ENCODE data around the gene BCAS1. TPM values are rescaled to one million over a fixed set of nuclear protein-coding genes. Genes with fewer than 3 reads are reported as not detected.

The BCAS1 gene
- total and polyA plus RNA-seq, 10 of the 15 experiments (the other 5 are each of a cell fraction or from before 2014, with no cell fraction given) = 0.21 to 1.4 (median 0.55) TPM

DNA sequence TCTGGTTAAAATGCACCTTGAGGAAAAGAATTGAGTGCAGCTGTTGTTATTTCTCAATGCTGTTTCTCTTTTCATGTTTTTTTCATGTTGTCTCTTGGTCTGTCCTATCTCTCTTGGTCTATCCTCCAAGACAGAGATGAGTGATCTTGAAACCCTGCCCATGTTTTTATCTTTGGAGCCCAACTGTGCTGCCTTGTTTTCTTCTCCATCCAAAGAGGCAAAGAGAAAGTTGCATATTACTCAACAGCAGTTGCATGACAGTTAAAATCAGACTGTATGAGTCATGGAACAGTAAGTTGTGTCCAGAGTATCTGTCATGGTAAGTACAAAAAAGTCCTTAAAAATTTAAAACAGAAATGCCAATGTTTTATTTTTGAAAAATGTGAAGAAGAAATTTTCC, 26.2 kb downstream of the BCAS1 start (continued):
- peak; percentile 29 to 38; a peak in 2 of 4 replicates for TF ChIP-seq IKZF2 (IDR thresholded peaks at IDR 0.05)
- TF ChIP-seq, protein P1, sequence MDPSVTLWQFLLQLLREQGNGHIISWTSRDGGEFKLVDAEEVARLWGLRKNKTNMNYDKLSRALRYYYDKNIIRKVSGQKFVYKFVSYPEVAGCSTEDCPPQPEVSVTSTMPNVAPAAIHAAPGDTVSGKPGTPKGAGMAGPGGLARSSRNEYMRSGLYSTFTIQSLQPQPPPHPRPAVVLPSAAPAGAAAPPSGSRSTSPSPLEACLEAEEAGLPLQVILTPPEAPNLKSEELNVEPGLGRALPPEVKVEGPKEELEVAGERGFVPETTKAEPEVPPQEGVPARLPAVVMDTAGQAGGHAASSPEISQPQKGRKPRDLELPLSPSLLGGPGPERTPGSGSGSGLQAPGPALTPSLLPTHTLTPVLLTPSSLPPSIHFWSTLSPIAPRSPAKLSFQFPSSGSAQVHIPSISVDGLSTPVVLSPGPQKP (IDR thresholded peaks at IDR 0.05; ENCODE audit: low read depth, low read length) = no peak

DNA sequence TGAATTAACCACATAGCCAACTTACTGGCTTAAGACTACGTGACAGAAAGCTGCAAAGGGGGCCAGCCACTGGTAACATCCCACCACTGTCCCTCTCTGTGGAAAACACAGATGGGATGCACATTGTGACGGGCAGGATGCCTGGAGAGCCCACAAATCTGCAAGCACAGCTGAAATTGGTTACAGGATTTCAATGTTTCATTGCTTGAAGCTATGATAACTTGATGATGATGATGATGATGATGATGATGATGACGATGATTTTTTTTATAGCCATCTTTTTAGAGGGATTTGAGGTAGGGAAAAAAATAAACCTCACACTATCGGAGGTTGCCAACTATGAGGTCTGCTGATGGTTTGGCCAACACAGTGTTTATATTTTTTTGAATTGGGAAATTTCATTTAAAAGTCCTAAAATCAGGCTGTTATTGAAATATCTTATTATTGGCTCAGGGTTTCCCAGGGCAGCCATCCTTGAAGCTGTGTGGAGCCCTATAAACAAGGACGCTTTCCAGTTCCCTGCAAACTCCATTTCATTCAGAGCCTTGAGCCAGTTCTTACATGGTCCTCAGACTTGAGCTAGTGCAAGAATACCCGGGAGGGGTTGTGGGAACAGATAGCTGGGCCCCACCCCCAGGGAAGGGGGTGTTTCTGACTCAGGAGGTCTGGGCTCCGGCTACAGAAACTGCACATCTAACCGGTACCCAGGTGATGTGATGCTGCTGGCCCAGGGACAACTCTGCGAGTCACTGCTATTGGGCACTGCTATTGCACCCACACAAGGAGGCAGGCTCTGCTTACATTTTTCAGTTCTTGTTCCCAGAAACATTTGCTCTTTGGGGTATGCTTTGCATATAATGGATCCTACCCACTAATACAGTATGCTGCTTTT, 27.1 kb downstream of the BCAS1 start:
- WGBS (ENCODE audit: insufficient coverage, insufficient replicate concordance, low lambda C conversion rate, missing lambda C conversion rate) = 58% methylated on average over 9 of the region's 9 CpGs
- TF ChIP-seq ZNF384 (IDR thresholded peaks at IDR 0.05; ENCODE audit: borderline replicate concordance, low read depth, low read length) = no peak
- no peak for TF ChIP-seq ASH2L (IDR thresholded peaks at IDR 0.05; ENCODE audit: borderline replicate concordance, low read depth)
- no peak for TF ChIP-seq ZBED1 (IDR thresholded peaks at IDR 0.05; ENCODE audit: borderline replicate concordance)
- TF ChIP-seq, protein P2, sequence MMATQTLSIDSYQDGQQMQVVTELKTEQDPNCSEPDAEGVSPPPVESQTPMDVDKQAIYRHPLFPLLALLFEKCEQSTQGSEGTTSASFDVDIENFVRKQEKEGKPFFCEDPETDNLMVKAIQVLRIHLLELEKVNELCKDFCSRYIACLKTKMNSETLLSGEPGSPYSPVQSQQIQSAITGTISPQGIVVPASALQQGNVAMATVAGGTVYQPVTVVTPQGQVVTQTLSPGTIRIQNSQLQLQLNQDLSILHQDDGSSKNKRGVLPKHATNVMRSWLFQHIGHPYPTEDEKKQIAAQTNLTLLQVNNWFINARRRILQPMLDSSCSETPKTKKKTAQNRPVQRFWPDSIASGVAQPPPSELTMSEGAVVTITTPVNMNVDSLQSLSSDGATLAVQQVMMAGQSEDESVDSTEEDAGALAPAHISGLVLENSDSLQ (IDR thresholded peaks at IDR 0.05) = no peak
- no peak for TF ChIP-seq ETV6 (conservative IDR thresholded peaks at IDR 0.05 in 1 of 2, IDR thresholded peaks at IDR 0.05 in 1 of 2; ENCODE audit: borderline replicate concordance in 1 of 2, low read depth in 1 of 2)
- TF ChIP-seq IRF4 (IDR thresholded peaks at IDR 0.05; ENCODE audit: low read depth, low read length) = no peak
- no peak for TF ChIP-seq RUNX3 (IDR thresholded peaks at IDR 0.05; ENCODE audit: low read length)
- no peak for TF ChIP-seq HDAC6 (IDR thresholded peaks at IDR 0.05; ENCODE audit: unreplicated experiment)
- no peak for TF ChIP-seq POLR2AphosphoS2 (IDR thresholded peaks at IDR 0.05; ENCODE audit: low read depth, low read length)
- TF ChIP-seq, protein P3, sequence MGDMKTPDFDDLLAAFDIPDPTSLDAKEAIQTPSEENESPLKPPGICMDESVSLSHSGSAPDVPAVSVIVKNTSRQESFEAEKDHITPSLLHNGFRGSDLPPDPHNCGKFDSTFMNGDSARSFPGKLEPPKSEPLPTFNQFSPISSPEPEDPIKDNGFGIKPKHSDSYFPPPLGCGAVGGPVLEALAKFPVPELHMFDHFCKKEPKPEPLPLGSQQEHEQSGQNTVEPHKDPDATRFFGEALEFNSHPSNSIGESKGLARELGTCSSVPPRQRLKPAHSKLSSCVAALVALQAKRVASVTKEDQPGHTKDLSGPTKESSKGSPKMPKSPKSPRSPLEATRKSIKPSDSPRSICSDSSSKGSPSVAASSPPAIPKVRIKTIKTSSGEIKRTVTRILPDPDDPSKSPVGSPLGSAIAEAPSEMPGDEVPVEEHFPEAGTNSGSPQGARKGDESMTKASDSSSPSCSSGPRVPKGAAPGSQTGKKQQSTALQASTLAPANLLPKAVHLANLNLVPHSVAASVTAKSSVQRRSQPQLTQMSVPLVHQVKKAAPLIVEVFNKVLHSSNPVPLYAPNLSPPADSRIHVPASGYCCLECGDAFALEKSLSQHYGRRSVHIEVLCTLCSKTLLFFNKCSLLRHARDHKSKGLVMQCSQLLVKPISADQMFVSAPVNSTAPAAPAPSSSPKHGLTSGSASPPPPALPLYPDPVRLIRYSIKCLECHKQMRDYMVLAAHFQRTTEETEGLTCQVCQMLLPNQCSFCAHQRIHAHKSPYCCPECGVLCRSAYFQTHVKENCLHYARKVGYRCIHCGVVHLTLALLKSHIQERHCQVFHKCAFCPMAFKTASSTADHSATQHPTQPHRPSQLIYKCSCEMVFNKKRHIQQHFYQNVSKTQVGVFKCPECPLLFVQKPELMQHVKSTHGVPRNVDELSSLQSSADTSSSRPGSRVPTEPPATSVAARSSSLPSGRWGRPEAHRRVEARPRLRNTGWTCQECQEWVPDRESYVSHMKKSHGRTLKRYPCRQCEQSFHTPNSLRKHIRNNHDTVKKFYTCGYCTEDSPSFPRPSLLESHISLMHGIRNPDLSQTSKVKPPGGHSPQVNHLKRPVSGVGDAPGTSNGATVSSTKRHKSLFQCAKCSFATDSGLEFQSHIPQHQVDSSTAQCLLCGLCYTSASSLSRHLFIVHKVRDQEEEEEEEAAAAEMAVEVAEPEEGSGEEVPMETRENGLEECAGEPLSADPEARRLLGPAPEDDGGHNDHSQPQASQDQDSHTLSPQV (IDR thresholded peaks at IDR 0.05) = no peak
- TF ChIP-seq ZNF24 (IDR thresholded peaks at IDR 0.05) = no peak
- no peak for TF ChIP-seq STAT3 (IDR thresholded peaks at IDR 0.05; ENCODE audit: low read depth, low read length)
- BruUV-seq (replicated peaks) = no TSS peak
- Histone ChIP-seq H3K9ac (ENCODE audit: control insufficient read depth, insufficient read depth, low read length) (no peak overlapping the region), H3K4me2 (ENCODE audit: control insufficient read depth, insufficient read depth) (no peak overlapping the region), H3K9me3 (replicated peaks; ENCODE audit: control insufficient read depth, insufficient read depth, low read length) (peaks cover 6% of the 10 kb centered on the region; the same call in 2 of the 3 replicates), H3K79me2 (ENCODE audit: control insufficient read depth, insufficient read depth, low read length) (no peaks in the 10 kb centered on the region), H3K27ac (ENCODE audit: control insufficient read depth, insufficient read depth) (no peak overlapping the region), H3K36me3 (ENCODE audit: control insufficient read depth in 2 of 2, insufficient read depth in 2 of 2, low read length in 1 of 2) (no peaks in the 10 kb centered on the region), H3K27me3 (replicated peaks in 1 of 2; ENCODE audit: control insufficient read depth in 2 of 2, insufficient read depth in 2 of 2, low read length in 1 of 2) (no peaks in the 10 kb centered on the region), H4K20me1 (ENCODE audit: control insufficient read depth, insufficient read depth) (no peaks in the 10 kb centered on the region), H2AFZ (ENCODE audit: control insufficient read depth, low read depth, low read length) (no peak overlapping the region), H3K4me3 (no peak overlapping the region), H3K4me1 (ENCODE audit: control insufficient read depth, insufficient read depth, low read length) (peaks cover 13% of the 10 kb centered on the region)
- in situ Hi-C loops (cut with MboI) (no loop called here), intact Hi-C loops (cut with micrococcal nuclease; ENCODE audit: unreplicated experiment) (no loop called here)
- peak; percentile 78 for ATAC-seq
- POLR2A ChIA-PET = no interaction called here
- RAD21 ChIA-PET (ENCODE audit: unreplicated experiment) = no interaction called here
- SMC1A ChIA-PET (ENCODE audit: uncharacterized antibody, unreplicated experiment) = interaction anchor here (0.7 to 0.8 kb wide), 4 partner anchors 14 to 1042 kb away, joined by 3 to 6 read pairs (median 3); no protein-coding TSS in a partner anchor
- no peak for DNase-seq (ENCODE audit: low read depth, low spot score)
- FAIRE-seq = no peak
- CTCF ChIA-PET = interaction anchor here (0.9 to 2.8 kb wide), 3 partner anchors 13 to 19 kb away, joined by 3 to 15 read pairs (median 6); no protein-coding TSS in a partner anchor
